GM18867 (cell line): Measurements from ENCODE around the gene IL10.
"Not testable (repeated sequence)": the region's sequence is repeated elsewhere in the genome, so short reads cannot be mapped to it uniquely, and the experiment has no call there.

Experiments
- ATAC-seq: cut with Tn5 transposase; IDR thresholded peaks from one replicate; pipeline ENCODE4 v1.9.1; 2021; ENCODE audit warnings: mild to moderate bottlenecking, moderate library complexity; ENCODE audit not compliant: unreplicated experiment

The IL10 gene

GRCh38 chr1:206794294-206794908 is 22.1 kb upstream of the IL10 start:
- ATAC-seq, result no peak

- ATAC-seq, result no peak
Observed at GRCh38 chr1:206793620-206794019, 21.3 kb upstream of the IL10 start.

- peak; percentile 49 for ATAC-seq
Observed at GRCh38 chr1:206792939-206793607, 20.8 kb upstream of the IL10 start.

- peak; percentile 25 for ATAC-seq
Observed at GRCh38 chr1:206790502-206791250, 18.4 kb upstream of the IL10 start.

- ATAC-seq, result no peak
Observed at GRCh38 chr1:206788487-206789050, 16.3 kb upstream of the IL10 start.

DNA sequence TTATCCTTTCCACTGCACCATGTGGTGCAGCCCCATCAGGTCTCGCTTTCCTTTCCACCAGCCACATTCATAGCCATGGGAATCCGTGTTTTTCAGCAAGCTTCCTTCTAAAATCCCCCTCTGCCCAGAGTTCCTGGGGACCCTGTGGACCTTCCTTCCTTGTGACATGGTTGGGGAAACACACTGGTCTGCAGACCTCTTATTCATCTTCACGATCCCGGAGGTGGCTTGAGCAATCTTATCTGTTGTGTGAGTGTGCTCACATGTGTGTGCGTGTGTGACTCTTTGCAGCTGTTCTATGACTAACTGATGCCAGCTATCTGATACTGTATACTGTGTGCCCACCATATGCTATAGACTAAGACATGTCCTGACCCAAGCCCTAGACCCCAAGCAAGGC is 15.6 kb upstream of the IL10 start:
- ATAC-seq, result no peak

DNA sequence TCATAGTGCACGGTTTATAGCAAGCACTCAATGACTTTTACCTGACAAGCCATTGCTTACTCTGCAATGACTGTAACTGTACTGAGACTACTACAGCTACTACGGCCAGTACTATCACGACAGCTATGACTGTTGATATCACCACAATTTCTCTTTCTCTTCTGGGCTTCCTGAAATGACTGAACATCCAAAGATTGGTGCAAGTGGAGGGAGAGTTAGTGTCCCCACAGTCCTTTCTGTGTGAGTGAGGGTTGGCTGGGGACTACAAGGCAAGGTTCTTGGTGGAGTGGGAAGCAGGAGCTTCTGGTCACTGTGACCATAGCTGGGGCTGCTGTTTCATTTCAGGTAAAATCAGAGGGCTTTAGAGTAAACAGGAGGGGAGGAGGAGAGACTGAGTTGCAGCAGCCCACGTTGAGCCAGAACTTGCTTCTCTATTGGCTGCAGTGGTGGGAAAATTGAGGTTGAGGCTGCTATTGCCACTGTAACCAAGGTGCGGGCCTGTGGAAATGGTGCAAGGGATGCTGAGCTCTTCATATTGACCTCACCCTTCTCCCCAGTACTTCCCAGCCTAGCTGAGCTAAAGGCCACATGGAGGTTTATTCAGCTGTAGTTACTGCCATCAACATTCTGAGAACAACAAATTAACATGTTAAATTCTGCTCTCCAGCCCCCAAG is 14.1 kb upstream of the IL10 start:
- ATAC-seq, result peak; percentile 30

DNA sequence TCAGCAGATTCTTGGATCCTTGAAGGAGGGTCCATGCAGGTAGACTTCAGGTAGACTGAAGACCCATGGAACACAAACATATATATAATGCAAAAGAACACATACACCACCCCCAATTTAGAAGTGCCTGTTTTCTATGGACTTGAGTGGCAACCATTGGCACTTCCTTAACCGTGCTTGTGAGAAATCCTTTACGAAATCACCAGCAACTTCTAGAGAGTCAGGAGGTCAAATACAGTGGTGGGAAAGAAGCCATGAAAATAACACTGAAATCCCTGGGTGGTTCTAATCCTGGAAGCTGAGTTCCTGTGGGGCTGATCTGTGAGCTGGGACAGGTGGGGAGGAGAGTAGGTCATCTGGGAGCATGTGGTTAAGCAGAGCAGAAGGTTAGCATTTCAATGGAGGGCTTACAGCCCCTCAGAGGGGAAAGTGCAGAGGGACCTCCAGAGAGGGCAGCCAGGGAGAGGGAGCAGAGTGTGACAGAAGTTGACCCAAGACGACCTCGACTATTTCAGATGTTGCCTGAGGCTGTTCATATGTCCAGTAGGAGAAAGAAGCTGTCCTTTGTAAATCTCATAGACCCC is 13.0 kb upstream of the IL10 start:
- no peak for ATAC-seq

GRCh38 chr1:206784471-206784903 is 12.2 kb upstream of the IL10 start:
- peak; percentile 69 for ATAC-seq

DNA sequence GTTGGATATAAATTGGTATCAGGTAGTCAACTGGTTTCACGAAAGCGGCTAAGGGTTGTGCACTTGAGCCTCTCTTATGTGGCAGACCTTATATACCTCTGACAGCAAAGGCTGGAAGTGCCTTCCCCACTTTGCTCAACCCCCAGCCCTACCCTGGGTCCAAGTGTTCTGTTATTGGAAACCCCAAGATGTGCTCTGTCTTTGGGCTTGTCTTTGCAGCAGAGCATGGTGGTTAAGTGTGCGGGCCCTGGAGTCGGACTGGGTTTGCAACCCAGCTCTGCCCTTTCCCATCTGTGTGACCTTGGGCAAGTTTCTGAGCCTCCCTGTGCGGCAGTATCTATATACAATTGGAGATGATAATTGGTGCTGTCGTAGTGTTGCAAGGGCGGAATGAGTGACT is 11.2 kb upstream of the IL10 start:
- ATAC-seq, result no peak

DNA sequence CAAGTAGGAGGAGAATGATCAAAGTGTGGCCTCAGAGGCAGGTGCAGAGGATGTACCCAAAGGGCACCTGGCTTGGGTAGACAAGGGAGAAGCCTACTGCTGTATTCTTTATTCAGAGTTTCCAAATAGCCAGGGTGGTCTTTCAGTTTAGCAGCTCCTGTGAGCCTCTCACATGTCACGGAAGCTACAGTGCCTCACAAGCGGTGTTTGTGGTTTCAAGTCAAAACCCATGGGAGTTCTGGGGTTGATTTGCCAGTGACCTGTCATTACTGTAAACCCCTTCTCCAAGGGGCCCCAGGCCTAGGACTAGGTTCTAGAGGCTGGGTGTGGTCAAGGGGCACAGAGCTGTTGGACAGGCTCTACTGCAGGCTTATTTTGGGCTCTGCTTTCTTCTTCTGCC is 10.2 kb upstream of the IL10 start:
- ATAC-seq, result peak; percentile 51

DNA sequence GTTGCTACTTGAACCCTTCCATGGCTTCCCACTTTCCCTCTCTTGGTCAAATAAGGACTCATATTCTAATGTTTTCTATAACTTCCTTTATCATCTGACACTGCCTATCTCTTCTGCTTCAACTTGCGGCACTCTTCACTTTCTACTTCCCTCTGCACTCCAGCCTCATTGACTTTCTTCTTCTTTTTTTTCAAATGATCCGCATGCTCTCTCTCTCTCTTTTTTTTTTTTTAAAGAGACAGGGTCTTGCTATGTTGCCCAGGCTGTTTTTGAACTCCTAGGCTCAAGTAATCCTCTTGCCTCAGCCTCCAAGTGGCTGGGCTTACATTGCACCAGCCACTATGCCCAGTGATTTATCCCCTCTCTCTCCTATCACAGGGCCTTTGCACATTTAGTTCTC is 7.3 kb upstream of the IL10 start:
- no peak for ATAC-seq

DNA sequence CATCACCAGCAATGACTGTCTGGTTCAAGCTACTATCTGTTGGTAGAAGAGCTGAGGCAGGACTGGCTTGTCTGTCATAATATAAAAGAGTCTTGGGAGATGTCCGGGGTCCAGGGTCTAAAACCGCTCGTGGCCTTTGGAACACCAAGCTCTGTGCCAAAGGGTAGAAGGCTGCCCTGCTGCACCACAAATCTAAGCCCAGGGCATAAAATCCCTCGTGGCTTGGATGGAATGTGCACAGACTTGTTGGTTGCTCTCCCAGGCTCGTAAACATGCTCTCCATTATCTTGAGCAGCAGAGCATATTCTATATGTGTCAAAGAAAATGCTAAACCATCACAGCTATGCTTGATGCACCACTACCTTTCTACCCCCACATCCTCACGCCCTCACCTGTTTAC is 6.6 kb upstream of the IL10 start:
- ATAC-seq, result not testable (repeated sequence)

DNA sequence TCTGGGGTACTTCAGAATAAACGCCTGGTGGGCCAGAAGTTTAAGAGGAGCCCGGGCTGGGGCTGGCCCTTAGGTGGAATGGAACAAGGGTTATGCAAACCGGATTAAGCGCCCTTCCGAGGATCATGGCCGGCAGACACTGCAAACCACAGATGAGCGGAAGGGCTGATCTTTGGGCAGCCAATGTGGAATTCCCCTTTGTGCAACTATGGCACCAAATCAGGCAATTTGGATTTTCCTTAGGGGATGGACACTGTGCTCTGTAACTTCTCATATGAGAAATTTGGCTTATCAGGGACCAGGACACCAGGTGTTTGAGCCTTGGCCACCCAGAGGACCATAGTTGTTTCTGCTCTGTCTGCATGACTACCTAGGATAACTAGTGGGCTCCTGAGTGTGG is 5.7 kb upstream of the IL10 start:
- no peak for ATAC-seq

DNA sequence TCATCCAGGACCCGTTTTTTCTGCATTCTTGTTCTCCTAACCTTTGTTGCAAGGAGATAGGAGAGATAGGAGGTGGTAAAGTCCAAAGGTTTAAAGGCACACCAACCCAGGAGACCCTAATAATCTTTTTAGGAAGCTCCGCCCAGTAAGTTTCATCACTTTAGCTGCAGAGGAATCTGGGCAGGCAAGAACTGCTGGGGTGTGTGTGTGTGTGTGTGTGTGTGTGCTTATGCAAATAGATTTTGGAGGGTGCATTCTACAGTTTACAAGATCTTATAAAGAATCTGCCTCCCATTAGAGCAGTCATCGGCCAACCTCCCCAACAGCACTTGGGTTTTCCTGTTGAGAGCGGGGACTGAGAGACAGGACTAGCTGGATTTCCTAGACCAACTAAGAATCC is 3.9 kb upstream of the IL10 start:
- no peak for ATAC-seq

- no peak for ATAC-seq
Observed at GRCh38 chr1:206774093-206774492, 1.8 kb upstream of the IL10 start.

DNA sequence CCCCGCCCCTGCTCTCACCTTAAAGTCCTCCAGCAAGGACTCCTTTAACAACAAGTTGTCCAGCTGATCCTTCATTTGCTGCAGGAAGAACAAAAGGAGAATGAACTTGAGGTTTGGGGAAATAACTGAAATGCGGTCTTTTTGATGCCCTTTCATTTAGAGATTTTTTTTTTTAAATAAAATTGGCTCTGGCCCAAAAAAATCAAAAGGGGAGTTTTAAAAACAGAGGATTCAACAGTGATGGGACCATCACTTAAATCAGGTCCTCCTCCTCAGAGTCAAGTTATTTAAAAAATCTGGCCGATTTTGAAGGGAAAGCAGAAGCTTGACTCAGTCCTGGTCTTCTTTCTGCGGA is 979 bp downstream of the IL10 start:
- ATAC-seq, result no peak

DNA sequence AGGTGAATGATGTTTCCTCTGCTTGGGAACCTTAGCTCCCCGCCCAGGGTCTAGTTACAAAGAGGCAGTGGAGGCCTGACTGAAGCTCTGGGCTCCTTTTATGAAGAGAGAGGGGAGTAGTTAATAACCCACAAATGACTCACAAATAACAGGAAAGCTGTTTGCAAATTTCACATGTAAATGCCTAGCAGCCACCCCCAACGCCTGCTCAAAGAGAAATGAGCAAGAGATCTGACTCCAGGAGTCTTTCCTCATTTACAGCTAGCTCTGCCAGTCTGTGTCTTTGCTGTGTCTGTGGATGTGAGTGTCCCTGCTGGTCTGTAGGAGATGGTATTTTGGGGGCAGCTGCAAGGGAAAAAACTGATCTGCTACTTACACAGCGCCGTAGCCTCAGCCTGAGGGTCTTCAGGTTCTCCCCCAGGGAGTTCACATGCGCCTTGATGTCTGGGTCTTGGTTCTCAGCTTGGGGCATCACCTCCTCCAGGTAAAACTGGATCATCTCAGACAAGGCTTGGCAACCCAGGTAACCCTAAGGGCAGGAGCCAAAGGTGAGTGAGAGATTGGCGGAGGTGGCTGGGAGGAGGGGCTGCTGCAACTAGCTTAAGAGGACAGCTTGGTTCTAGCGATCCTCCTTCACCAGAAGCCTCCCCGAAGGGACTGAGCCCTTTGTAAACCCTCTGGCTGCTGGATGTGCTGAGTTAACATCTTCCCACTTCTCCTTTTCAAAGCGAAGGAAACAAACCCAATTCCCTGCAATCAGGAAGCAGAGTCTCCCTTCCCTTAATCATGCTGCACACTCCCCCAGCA is 1.6 kb downstream of the IL10 start, which contains the start of gene IL19:
Gene IL19 (plus strand): TSS at position 243 of the 807 bp plus-strand sequence. CDS start 65,890 bp downstream, outside the sequence.
- ATAC-seq, result peak; percentile 25

GRCh38 chr1:206769304-206769731 is 3.0 kb downstream of the IL10 start:
- peak; percentile 70 for ATAC-seq
